PC-3 (cell line): ENCODE data around the gene PRSS58.

ENCODE experiments used
- EZH2 ChIP-seq: fragments of 300-600 bp; sonication (generic); IDR thresholded peaks from one replicate; pipeline ENCODE4 v1.6.1; 2017; ENCODE audit warnings: antibody characterized with exemption, mild to moderate bottlenecking, low read length; ENCODE audit not compliant: unreplicated experiment
- EZH2phosphoT487 ChIP-seq: fragments of 300-600 bp; sonication (generic); IDR thresholded peaks from 2 replicates; pipeline ENCODE4 v1.6.1; 2018; ENCODE audit warnings: mild to moderate bottlenecking, antibody characterized with exemption, low read length, borderline replicate concordance
- TF ChIP-seq, protein P1 (sequence below): fragments of 300-600 bp; sonication (generic); conservative IDR thresholded peaks from 2 replicates; pipeline ENCODE4 v1.5.1; 2017; ENCODE audit warnings: antibody characterized with exemption, low read depth, mild to moderate bottlenecking, low read length

DNA sequence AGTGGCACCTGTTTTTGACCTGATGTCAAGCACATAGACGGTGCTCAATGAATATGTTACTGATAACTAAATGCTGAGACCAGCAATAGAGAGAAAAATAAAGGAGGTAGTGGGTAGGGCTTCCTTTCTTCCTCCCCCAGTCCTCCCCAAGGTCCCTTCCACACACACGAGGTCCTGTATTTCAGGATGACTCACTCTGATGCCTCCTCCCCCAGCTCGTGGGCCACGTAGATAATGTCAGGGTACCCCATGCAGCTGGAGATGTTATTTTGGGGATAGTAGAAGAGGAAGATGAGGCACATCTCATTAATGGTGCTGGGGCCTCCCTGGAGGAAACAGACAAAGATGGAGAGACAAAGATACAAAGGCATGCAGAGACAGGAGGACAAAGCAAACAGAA lies 17.3 kb downstream of the PRSS58 start:
- TF ChIP-seq, protein P1, sequence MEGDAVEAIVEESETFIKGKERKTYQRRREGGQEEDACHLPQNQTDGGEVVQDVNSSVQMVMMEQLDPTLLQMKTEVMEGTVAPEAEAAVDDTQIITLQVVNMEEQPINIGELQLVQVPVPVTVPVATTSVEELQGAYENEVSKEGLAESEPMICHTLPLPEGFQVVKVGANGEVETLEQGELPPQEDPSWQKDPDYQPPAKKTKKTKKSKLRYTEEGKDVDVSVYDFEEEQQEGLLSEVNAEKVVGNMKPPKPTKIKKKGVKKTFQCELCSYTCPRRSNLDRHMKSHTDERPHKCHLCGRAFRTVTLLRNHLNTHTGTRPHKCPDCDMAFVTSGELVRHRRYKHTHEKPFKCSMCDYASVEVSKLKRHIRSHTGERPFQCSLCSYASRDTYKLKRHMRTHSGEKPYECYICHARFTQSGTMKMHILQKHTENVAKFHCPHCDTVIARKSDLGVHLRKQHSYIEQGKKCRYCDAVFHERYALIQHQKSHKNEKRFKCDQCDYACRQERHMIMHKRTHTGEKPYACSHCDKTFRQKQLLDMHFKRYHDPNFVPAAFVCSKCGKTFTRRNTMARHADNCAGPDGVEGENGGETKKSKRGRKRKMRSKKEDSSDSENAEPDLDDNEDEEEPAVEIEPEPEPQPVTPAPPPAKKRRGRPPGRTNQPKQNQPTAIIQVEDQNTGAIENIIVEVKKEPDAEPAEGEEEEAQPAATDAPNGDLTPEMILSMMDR, result no peak
- TF ChIP-seq EZH2 (no peak), EZH2phosphoT487 (no peak)
